D721Med (cell line): ENCODE data around the gene TNNT3.

Source experiments
- DNase-seq: peaks from one replicate; pipeline ENCODE4 v3.0.0; 2011; ENCODE audit warnings: low spot score; ENCODE audit not compliant: insufficient read length
- FAIRE-seq: peaks from 2 replicates; lab custom pipeline; 2011; peaks lifted over from hg19 to GRCh38; lab: Jason Lieb, UNC
- CTCF ChIP-seq: IDR thresholded peaks from 2 replicates; pipeline ENCODE4 v1.5.1; 2012; ENCODE audit warnings: mild to moderate bottlenecking, control low read depth; ENCODE audit not compliant: insufficient read depth; ENCODE audit errors: missing control alignments

The TNNT3 gene

GRCh38 chr11:1928470-1928890 lies 9.0 kb downstream of the TNNT3 start:
- no peak for FAIRE-seq
- DNase-seq, result no peak
- TF ChIP-seq CTCF, result no peak

GRCh38 chr11:1928891-1929541 lies 9.5 kb downstream of the TNNT3 start:
- TF ChIP-seq CTCF, result no peak
- FAIRE-seq (no peak), DNase-seq (no peak)

GRCh38 chr11:1929621-1930461 lies 10.3 kb downstream of the TNNT3 start:
- FAIRE-seq, result no peak
- no peak for TF ChIP-seq CTCF
- no peak for DNase-seq

- DNase-seq, result no peak
- TF ChIP-seq CTCF, result no peak
- no peak for FAIRE-seq
Measured at GRCh38 chr11:1930462-1930830, 10.9 kb downstream of the TNNT3 start.

- TF ChIP-seq CTCF, result no peak
- FAIRE-seq, result no peak
- DNase-seq, result no peak
Measured at GRCh38 chr11:1931341-1932104, 12.0 kb downstream of the TNNT3 start.

GRCh38 chr11:1932105-1932480 lies 12.6 kb downstream of the TNNT3 start:
- no peak for FAIRE-seq
- no peak for TF ChIP-seq CTCF
- DNase-seq, result no peak

GRCh38 chr11:1932681-1933080 lies 13.2 kb downstream of the TNNT3 start:
- no peak for TF ChIP-seq CTCF
- DNase-seq, result no peak
- FAIRE-seq, result no peak
